Measurements from ENCODE around the gene NRG3.
"Not testable (repeated sequence)": the region's sequence is repeated elsewhere in the genome, so short reads cannot be mapped to it uniquely, and the experiment has no call there.

NRG3 gene

DNA sequence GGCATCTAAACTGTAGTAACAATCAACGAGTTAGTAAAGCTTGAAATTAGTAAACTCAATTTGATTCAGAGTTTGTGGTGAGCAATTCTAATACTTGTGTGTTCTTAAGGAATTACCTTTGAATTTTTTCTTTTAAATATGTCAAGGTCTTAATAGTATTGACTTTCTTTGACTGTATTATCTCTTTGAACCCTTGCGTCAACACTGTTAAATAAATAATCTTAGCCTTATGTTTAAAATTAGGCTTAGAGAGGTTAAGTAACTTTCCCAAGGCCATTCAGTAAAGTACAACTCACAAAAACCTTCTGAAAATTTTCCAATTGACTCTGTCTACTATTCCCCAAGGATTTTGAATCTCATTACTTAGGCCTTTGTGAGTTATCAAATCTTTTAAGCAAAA is 716.4 kb downstream of the NRG3 start:
- no peak for DNase-seq (ENCODE audit: low spot score)

DNA sequence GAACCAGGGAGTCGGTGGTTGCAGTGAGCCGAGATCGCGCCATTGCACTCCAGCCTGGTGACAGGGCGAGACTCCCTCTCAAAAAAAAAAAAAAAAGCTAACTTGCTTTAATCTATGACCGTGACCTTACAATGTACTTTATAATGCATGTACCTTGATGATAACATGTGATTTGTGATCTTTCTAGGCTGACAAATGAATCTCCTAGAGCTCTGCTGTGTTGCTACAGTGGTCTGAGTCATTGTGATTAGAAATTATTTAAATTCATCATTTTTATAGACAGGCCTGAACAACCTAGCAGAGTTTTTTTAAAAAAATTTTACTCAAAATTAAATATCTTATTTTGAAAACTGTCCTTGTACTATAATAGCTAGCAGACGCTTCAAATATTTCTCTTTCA is 722.8 kb downstream of the NRG3 start:
- DNase-seq (ENCODE audit: low spot score), result no peak

DNA sequence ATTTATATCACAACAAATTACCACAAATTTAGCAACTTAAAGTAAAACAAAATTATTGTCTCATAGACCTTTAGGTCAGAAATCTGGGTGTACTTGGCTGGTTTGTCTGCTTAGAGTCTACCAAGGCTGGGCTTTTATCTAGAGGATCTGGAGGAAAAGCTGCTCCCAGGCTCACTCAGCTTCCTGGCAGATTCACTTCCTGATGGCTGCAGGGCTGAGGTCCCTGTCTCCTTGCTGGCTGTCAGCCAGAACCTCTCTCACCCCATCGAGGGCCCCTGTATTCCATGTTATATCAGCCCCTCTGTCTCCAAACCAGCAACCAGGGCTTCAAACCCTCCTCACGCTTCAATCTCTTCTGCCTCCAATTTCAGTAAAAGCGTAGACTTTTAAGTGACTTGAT is 734.9 kb downstream of the NRG3 start:
- no peak for DNase-seq (ENCODE audit: low spot score)

DNA sequence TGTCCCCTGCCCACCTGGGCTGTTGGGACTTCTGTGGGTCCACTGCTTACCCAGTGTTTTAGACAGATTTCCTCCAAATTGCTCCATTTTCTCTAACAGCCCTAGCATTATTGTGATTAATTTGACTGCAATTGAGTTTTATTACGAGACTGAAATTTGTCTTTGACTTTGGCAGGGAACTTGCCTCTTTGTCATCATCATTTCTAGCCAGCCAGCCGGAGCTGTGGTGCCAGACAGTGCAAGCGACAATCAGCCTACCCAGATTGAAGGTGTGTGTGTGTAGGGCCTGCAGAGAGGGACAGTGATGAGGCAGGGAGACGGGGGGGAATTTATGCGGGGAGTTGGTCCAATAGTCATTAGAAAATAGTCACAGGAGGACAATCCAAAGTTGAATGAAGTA is 743.0 kb downstream of the NRG3 start:
- DNase-seq (ENCODE audit: low spot score), result no peak

DNA sequence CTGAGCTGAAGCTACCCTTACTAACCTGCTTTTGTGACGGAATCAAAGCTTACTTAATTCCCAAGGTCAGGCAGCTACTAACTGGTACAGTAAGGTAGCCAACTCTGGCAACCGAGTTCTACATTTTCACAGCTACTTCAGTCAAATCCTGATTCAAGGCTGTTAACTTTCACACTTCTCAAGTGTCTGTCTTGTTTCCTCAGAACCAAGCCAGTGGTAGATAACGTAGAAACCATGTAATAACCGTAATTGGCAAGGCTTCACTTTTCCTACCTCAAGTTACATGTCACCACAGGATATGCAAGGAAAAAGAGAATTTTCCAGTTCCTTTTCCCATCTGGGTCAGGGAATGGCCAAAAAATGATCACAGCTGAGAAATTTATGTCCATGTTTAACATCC is 746.7 kb downstream of the NRG3 start:
- DNase-seq (ENCODE audit: low spot score), result no peak

DNA sequence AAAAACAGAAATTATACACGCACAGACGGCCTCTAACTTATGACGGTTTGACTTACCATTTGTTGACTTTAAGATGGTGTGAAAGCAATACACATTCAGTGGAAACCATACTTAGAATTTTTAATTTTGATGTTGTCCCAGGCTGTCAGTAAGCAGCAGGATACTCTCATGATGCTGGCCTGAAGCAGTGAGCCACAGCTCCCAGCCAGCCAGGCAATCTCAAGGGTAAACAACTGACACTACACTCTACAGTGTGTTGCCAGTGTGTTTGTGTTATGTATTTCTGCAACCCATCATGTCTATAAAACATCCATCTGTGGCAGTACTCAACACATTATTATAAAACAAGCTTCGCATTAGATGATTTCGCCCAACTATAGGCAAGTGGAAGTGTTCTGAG is 747.5 kb downstream of the NRG3 start:
- DNase-seq (ENCODE audit: low spot score), result no peak

DNA sequence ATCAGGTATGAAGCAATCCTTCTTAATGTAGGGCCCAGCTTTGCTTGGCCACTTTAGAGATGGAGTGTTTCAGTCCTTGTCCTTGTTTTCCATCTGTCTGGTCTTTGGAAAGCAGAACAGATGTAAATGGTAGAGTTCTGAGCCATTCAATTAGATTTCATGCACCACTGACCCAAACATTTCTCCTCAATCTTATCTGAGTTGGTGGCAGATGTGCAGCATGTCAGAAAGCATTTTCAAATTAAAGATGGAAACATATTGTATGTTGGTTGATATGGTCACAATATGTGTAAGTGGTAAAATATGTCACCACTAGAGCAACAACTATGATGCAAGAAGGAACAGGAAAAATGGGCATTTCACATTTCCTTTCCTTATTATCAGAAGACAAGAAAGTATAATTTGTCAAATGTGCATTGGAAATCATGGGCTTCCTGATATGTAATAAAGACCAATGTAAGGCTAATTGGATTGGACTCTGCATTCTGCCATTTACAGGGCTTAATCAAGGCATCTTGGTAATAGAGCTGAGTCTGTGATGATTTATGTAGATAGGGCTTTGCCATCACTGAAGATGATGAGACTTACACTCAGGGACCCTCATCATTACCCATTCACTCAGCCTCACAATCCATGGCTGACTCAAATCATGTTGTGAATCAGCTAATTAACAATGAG is 750.7 kb downstream of the NRG3 start:
- no peak for DNase-seq (ENCODE audit: low spot score)

DNA sequence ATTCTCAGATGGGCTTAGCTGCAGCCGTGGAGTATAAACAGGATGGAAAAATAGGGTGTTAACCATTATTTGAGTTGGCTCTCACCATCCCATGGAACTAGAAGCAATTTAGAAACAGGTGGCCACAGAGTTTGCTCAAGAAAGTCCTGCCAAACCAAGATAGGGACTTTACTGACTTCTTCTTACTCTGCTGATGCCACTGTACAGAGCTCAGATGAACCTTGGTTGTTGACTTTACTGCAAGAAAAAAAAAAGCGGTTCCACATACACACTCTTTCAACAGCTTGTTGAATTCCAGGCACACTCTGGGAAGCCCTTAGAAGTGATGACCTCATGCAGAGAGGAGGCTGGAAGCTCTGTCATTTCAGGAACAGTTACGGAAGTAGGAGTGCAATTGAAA is 753.4 kb downstream of the NRG3 start:
- no peak for DNase-seq (ENCODE audit: low spot score)

DNA sequence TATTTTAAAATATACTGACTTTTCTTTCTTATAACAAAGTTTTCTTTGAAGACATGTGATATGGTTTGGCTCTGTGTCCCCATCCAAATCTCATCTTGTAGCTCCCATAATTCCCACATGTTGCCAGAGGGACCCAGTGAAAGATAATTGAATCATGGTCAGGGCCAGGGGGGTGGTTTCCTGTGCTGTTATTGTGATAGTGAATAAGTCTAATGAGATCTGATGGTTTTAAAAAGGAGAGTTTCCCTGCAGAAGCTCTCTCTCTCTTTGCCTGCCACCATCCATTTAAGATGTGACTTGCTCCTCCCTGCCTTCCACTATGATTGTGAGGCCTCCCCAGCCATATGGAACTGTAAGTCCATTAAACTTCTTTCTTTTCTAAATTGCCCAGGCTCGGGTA is 768.1 kb downstream of the NRG3 start:
- DNase-seq (ENCODE audit: low spot score), result no peak

DNA sequence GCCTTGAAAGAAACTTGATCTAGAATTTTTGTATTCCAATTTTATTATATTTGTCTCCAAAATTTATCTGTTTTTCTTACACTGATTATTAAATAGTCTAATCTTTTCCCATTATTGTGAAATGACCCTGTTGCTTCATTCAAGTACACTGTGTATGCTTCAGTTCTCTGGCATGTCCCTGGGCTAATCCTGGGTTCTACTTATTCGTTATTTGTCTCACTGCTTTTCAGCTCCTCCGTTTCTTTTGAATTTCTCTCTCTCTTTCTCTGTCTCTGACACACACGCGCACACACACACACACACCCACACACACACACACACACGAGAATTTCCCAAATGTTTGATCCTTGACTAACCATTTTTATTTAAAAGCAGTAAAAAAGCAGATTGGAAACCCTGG is 768.6 kb downstream of the NRG3 start:
- no peak for DNase-seq (ENCODE audit: low spot score)

DNA sequence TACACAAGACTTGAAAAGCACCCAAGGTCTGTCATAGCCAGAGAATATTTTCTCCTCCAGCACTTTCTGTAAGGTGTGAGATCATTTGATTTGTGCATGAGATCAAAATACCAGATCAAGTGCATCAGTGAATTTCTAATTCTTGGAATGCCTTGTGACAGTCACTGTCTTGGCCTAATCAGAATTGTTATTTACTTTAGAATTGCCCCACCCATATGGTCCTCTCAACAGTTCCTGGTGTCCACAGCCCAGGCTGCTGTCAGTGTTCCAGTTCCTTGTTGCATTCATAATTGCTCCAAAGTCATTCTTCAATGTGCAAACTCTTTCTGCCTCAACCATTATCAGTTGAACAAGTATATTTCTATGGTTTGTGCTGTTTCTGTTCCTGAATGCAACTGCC is 770.2 kb downstream of the NRG3 start:
- DNase-seq (ENCODE audit: low spot score), result no peak

DNA sequence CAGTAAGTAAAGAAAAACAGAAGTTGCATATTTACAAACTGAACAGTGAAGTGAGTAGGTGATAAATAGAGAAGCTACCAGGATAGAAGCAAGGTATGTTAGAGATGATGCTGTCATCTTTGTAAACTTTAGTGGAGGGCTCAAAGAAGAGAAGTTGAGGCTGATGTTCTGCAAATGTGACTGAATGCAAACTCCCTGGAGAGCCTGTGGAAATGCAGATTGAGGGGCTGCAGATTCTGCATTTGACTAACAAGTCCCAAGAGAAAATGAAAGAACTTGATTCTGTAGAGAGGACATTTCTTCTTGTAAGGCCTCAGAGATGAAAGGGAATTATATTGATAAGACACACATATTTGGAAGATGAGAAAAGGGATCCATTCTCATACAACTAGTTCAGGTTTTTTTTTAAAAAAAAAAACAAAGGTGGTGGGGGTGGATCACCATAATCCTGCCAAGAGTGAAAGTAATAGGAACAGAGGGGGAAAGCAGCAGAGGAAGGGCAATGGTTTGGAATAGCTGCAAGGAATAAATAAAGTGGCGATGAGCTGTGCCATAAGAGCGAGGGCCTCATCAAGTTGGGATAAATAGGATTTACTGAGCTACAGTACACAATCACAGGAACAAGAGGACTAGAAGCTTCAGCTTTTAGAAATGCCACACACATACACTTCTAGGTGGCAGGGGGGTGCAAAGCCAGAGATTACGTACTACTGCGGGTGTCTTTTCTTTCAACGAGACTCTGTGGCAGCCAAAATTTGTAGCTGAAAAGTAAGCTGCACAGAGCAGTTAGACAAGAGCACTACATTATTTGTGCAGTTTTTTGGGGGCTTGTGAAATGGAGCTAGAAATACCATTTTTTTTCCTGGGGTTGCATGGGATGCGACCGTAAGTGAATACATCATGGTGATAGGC is 778.5 kb downstream of the NRG3 start:
- DNase-seq (ENCODE audit: low spot score), result no peak

DNA sequence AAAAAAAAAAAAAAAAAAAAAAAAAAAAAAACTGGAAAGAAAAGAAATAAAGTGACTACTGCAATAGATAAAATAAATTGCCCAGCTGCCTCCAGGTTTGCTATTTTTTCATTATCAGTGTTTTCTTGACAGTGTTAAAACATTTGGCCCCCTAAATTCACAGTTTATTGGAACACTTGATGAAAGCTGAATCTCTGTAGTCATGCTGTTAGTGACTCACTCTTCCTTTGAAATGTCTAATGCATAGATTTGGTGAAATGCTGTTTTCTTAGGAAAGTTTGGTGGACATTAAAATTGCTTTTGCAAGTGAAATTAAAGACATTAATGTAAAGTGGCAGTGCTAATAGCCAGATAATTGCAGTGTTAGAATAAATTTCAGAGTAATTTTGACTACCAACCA is 785.2 kb downstream of the NRG3 start:
- DNase-seq (ENCODE audit: low spot score), result no peak

DNA sequence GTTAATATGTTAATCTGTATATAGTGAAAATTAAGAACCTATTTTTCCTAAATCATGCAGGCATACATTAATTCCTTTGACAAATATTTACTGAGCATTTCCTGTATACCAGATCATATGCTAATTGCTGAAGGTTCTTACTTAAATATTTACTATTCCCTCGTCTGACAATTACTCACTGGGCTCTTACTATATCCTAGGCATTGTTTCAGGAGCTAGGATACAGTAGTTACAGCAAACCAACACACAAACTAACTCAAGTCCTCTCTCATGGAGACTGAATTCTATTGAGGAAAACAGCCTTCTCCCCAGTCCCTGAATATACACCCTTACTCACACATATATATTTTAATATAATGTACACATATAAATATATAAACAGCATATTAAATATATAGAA is 786.0 kb downstream of the NRG3 start:
- no peak for DNase-seq (ENCODE audit: low spot score)

DNA sequence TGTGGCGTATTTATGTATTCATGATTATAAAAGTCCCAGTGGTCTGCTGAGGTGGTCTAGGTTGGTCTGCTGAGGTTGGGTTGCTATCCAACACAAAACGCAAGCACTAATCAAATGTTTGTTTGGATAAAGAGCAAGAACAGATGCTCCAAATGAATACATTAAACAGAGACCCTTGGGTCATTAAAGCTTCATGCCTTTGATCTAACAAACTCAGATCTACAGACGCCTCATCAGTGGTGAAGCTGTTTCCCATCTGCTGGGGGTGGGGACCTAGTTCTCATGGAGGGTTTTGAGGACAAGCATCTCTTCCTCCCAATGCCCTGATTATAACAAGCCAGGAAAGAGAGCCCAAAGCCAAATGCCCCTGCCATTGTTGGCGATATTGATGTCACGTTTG is 786.7 kb downstream of the NRG3 start:
- no peak for DNase-seq (ENCODE audit: low spot score)

DNA sequence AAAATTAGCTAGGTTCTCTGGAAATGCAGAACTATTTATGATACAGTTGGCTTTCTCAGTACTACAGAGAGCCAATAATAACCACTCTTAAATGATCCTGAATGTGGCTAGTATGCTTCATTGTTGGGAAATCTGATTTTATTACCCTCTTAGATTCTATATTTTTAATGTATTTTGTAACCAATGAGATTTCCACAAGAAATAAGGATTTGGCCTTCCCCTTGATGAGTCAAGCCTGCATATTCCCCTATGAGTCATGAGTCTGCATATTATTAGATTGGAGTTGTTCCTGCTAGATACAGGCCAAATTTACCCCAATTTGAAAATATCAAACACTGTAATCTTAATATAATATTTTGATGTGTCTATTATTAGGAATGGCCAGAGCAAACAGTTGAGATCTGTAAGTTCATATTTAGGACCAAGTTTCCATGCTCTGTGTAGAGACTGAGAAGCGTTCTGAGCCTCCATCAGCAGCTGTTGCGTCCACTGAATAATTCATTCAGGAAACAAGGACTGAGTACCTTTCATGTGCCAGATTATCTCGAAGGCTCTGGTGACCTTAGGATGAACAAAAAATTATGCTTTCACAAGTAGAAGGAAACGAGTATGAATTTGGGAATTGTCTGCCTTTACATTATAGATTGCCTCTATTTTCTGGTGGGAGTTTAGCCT is 793.4 kb downstream of the NRG3 start:
- no peak for DNase-seq (ENCODE audit: low spot score)

DNA sequence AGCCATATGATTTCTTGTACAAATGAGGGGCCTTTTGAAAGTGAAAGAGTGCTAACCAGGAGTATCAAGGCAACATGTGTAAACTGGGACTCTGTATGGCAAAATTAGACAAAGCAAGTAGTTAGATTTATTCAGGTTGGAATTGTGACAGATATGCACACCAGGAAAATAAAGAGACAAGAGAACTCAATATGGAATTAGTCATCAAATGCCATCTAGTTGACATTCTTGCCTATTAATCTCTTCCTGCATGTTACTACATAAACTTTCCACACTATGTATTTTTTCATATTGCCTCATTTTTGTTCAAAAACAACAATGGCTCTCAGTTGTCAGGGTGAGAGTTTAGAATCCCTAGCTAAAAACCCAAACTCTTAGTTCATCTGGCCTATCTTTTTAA is 799.0 kb downstream of the NRG3 start:
- no peak for DNase-seq (ENCODE audit: low spot score)

DNA sequence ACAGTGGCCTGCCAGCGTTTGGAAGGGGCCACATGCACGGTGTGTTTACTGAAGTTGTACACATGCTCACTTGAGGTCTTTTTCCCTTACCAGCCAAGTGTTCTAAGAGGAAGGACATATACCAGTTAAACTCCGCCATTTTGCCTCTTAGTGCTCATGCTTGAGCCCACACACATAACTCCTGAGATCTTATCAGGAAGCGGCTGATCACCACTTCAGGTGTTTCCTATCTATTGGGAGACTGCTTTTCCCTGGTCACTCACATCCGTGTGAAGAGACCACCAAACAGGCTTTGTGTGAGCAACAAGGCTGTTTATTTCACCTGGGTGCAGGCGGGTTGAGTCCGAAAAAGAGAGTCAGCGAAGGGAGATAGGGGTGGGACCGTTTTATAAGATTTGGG is 802.9 kb downstream of the NRG3 start:
- DNase-seq (ENCODE audit: low spot score), result not testable (repeated sequence)

DNA sequence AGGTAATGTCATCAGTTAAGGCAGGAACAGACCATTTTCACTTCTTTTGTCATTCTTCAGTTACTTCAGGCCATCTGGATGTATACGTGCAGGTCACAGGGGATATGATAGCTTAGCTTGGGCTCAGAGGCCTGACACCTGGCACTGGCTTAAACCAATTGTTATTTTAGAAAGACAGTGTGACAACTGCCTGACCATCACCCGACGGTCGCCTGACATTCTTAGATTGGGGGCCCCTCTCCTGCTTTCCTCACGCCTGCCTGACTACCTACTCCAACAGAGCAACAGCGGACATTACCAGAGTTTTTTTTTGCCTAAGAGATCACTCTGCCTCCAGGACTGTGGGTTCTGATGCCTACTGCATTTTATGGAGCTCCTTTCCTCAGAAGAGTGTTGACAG is 803.5 kb downstream of the NRG3 start:
- DNase-seq (ENCODE audit: low spot score), result not testable (repeated sequence)

DNA sequence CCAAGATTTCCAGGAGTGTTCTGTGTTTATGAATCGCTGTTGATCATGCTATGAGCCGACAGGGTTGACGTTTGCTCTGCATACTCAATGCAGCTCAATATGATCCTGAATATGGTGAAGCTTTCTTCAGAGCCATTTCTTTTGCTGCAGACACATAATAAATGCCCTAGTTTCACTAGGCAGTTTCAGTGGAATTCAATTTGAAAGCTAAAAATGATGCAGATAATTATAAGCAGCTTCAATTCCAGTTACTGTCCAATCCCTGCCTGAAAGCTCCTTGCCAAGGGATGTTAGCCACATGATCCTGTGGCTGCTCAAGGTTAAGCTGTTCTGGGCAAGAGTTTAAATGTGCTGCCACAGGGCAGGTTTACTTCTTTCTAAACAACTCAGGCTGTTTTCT is 805.6 kb downstream of the NRG3 start:
- no peak for DNase-seq (ENCODE audit: low spot score)

DNA sequence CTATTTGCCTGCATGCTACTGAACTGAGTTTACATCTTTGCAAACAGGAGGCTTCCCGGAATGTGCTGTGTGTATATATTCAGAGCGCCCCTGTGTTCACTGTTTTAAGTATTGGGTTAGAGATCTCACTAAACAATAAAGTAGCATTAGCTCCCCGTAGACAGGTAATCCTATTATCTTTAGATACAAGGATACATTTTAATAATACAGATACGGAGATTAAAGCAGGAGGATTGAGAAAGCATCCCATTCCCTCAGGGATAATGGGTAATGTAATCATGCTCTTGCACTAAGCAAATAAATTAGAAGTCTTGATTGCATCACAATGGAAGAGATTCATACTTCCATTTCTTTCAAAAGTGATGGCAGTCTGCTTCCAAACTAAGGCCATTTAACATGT is 809.0 kb downstream of the NRG3 start:
- no peak for DNase-seq (ENCODE audit: low spot score)

DNA sequence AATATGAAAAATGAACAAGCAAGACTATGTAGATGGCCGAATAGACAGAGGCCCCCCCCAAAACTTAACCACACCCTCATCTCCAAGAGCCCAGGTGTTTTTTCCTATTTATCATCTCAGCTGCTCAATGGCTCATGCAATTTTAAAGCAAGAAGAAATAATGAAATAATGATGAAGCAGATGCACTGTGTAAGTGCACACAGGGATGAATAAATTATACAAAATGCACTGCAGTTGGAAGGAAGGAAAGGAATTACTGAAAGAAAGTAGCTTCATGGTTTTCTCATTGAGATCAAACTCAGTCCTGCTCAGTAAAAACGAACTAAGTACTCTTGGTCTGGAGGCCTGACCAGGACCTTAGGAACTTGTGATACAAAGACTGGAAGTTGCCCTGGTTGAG is 810.1 kb downstream of the NRG3 start:
- DNase-seq (ENCODE audit: low spot score), result no peak

DNA sequence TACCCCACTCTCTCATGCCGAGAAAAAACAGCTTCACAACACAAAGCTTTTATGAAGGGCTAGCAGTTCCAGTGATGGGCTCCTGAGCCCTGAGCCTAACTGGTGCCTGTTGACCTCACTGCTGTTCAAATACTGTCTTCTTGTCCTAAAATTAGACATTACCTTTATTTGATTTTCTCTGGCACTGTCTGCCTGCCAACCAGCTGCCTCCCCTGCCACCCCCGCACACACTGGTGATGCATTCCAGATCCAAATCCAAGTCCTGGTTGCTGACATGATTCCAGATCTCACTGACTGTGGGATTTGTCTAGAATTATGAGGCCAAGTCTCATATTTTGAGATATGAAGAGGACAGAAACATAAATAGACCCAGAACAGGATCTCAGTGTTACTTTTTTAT is 816.2 kb downstream of the NRG3 start:
- DNase-seq (ENCODE audit: low spot score), result no peak
